T-cell (primary cell): ENCODE data around the gene DROSHA. TPM values are rescaled to one million over a fixed set of nuclear protein-coding genes. Genes with fewer than 3 reads are reported as not detected.

ENCODE experiments used
- ATAC-seq, 4 experiments: fragments of 200-7000 bp in 3 of 4; fragments of 150-1000 bp in 1 of 4; cut with Tn5 transposase; replicated peaks in 1 of 4; 1 replicate in 3 of 4; 2 replicates in 1 of 4; pipeline ENCODE4 v1.10.0; 2021; ENCODE audit warnings: moderate library complexity in 3 of 4, mild to moderate bottlenecking in 2 of 4, moderate number of reproducible peaks in 1 of 4
- CTCF ChIA-PET, 2 donors: fragments of 300-600 bp; sonication (Branson Sonifier 250); formaldehyde crosslinking; loops; one replicate each; lab custom pipeline; 2022; ENCODE audit warnings: antibody characterized with exemption in 2 of 2; lab: Charles Lee
- POLR2A ChIA-PET, 2 donors: fragments of 300-600 bp; sonication (Branson Sonifier 250); formaldehyde crosslinking; loops; one replicate each; lab custom pipeline; 2022; ENCODE audit warnings: antibody characterized with exemption in 2 of 2; lab: Charles Lee
- DNase-seq, 35 experiments: peaks; one replicate each; pipeline versions ENCODE4 v3.0.0 to v3.0.0-alpha.2; 2013 to 2023
- H3K27ac ChIP-seq: one replicate; pipeline ENCODE4 v1.5.1; 2013; ENCODE audit warnings: low read length
- H3K27me3 ChIP-seq, 2 experiments: replicated peaks in 1 of 2; 1 replicate in 1 of 2; 2 replicates in 1 of 2; pipeline versions ENCODE4 v1.6.1 to v1.7.0; 2013; ENCODE audit warnings: low read length in 1 of 2, mixed read lengths in 1 of 2; ENCODE audit not compliant: control insufficient read depth in 2 of 2, insufficient read depth in 2 of 2; ENCODE audit errors: extremely low read depth in 1 of 2
- H3K36me3 ChIP-seq, 2 donors: 1 replicate in 1 of 2; 2 replicates in 1 of 2; pipeline versions ENCODE4 v1.6.1 to v1.7.0; 2013; ENCODE audit warnings: low read length in 1 of 2; ENCODE audit not compliant: control insufficient read depth in 2 of 2, insufficient read depth in 1 of 2; ENCODE audit errors: extremely low read depth in 1 of 2
- H3K4me1 ChIP-seq, 2 experiments: 1 replicate in 1 of 2; 2 replicates in 1 of 2; pipeline versions ENCODE4 v1.6.1 to v1.7.0; 2013; ENCODE audit warnings: low read length in 2 of 2, mixed read lengths in 1 of 2; ENCODE audit not compliant: insufficient read depth in 2 of 2, control insufficient read depth in 1 of 2; ENCODE audit errors: extremely low read depth in 1 of 2
- H3K4me3 ChIP-seq, 2 donors: 1 replicate in 1 of 2; 2 replicates in 1 of 2; pipeline versions ENCODE4 v1.5.1 to v1.7.0; 2013; ENCODE audit warnings: mild to moderate bottlenecking in 2 of 2, low read length in 1 of 2, moderate library complexity in 1 of 2; ENCODE audit not compliant: control insufficient read depth in 1 of 2; ENCODE audit errors: extremely low read depth in 1 of 2
- H3K9me3 ChIP-seq: 2 replicates; pipeline ENCODE4 v1.7.0; 2013
- H3K27ac Mint-ChIP-seq, 2 donors: one replicate each; pipeline ENCODE4 v1.8.0; 2020 to 2021; ENCODE audit warnings: mild to moderate bottlenecking in 2 of 2, mixed read lengths in 2 of 2
- H3K27me3 Mint-ChIP-seq, 2 donors: one replicate each; pipeline ENCODE4 v1.8.0; 2021 to 2022; ENCODE audit warnings: mixed read lengths in 2 of 2
- H3K36me3 Mint-ChIP-seq: one replicate; pipeline ENCODE4 v1.8.0; 2021; ENCODE audit warnings: mixed read lengths
- H3K4me1 Mint-ChIP-seq, 3 donors: one replicate each; pipeline ENCODE4 v1.8.0; 2020 to 2022; ENCODE audit warnings: mixed read lengths in 3 of 3, mild to moderate bottlenecking in 1 of 3
- H3K4me3 Mint-ChIP-seq, 3 donors: one replicate each; pipeline ENCODE4 v1.8.0; 2020 to 2022; ENCODE audit warnings: mild to moderate bottlenecking in 3 of 3, mixed read lengths in 3 of 3, moderate library complexity in 3 of 3
- H3K9me3 Mint-ChIP-seq, 3 donors: one replicate each; pipeline ENCODE4 v1.8.0; 2020 to 2022; ENCODE audit warnings: mixed read lengths in 3 of 3
- WGBS: methylation state at CpG from one replicate; pipeline ENCODE4 v1.1.5; 2013; ENCODE audit warnings: missing lambda C conversion rate; ENCODE audit not compliant: insufficient coverage; 5-methylcytosine and 5-hydroxymethylcytosine counted together
- total RNA-seq, 35 experiments: library from RNA in 6 of 35; stranded (reverse) in 6 of 35; fragments of 120-200 nt in 1 of 35; gene quantifications; one replicate each; pipeline versions ENCODE4 v1.2.1 to v1.2.4 and lab custom pipeline; 2013 to 2026

DROSHA gene
- total RNA-seq, 5 donors from 2014 or later (not counting 1 experiment from before 2014, with no cell fraction given) = 42.2 to 82.1 (median 69.6) TPM

DNA sequence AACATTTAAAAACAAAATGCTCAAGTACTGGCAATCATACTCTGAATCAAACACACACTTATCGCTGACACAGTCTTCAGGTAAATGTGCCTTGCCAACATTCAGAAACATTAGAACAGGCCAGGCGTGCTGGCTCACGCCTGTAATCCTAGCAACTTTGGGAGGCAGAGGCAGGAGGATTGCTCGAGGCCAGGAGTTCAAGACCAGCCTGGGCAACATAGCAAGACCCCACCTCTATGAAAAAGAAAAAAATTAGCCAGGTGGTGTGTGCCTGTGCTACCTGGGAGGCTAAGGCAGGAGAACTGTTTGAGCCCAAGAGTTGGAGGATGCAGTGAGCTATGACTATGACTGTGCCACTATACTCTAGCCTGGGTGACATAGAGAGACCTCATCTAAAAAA lies 20.6 kb downstream of the DROSHA start:
- no peak overlapping the region for H3K4me3 Mint-ChIP-seq

DNA sequence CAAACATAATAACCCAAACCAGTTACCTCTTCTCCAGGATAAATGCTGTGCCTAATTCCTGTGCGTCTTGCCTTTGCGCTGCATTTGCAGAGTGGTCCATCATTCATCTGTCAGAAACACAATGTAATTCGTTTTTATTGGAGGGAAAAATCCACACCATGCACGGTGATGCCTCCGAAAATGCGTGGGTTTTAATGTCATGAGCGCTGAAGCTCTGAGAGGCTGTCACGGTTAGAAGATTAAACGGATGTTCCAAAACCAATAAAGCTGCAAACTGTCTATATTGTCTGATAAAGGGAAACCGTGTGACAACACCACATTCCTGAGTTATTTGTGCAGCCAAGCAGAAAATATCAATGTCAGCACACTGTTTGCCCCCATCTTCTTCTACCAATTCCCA lies 27.4 kb downstream of the DROSHA start:
- no peaks in the 10 kb centered on the region for H3K4me1 Mint-ChIP-seq
- H3K4me3 ChIP-seq = no peak overlapping the region
- no peaks in the 10 kb centered on the region for H3K9me3 ChIP-seq
- H3K9me3 Mint-ChIP-seq = no peaks in the 10 kb centered on the region
- no peak for DNase-seq
- H3K27me3 ChIP-seq = no peaks in the 10 kb centered on the region
- ChIA-PET CTCF (no interaction called here), POLR2A (no interaction called here)
- peaks cover 12 to 89% of the 10 kb centered on the region in 2 donors for H3K36me3 ChIP-seq
- 100% methylated on average over 6 of the region's 10 CpGs for WGBS
- H3K27me3 Mint-ChIP-seq = no peaks in the 10 kb centered on the region
- no peak for ATAC-seq
- no peaks in the 10 kb centered on the region for H3K4me1 ChIP-seq
- H3K4me3 Mint-ChIP-seq = no peak overlapping the region
- H3K27ac Mint-ChIP-seq = no peak overlapping the region
- no peak overlapping the region for H3K27ac ChIP-seq
- H3K36me3 Mint-ChIP-seq = peaks cover 78% of the 10 kb centered on the region

More for the DNA sequence above, 20.6 kb downstream of the DROSHA start:
- no peak for DNase-seq
- peaks cover 69% of the 10 kb centered on the region for H3K36me3 Mint-ChIP-seq
- 100% methylated on average over 1 of the region's 4 CpGs for WGBS
- Histone ChIP-seq H3K4me1 (peaks cover 0 to 3% of the 10 kb centered on the region in 2 experiments), H3K4me3 (no peak overlapping the region), H3K27me3 (no peaks in the 10 kb centered on the region), H3K36me3 (peaks cover 0 to 85% of the 10 kb centered on the region in 2 donors), H3K9me3 (no peaks in the 10 kb centered on the region), H3K27ac (no peak overlapping the region)
- CTCF ChIA-PET = no interaction called here
- no peak for ATAC-seq
- no peaks in the 10 kb centered on the region for H3K27me3 Mint-ChIP-seq
- POLR2A ChIA-PET = no interaction called here
- H3K9me3 Mint-ChIP-seq = no peaks in the 10 kb centered on the region
- H3K27ac Mint-ChIP-seq = no peak overlapping the region
- H3K4me1 Mint-ChIP-seq = peaks cover 2 to 8% (median 4%) of the 10 kb centered on the region in 3 donors

DNA sequence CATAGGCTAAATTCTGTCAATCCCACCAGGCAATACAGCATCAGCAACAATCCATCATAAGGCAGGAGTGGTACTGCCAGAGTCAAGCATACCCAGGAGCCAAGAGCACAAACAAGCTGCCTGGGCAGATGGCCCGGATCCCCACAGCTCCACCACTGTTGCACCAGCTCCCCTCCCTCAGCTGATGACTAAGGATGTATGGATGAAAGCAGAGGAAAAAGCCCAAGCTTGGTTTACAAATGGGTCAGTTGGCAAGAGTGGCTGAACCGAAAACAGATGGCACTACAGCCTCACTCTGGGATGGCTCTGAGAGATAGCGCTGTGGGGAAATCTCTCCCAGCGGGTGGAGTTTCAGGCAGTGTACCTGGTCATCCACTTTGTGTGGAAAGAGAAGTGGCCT lies 29.4 kb downstream of the DROSHA start:
- H3K4me3 ChIP-seq = no peak overlapping the region
- Mint-ChIP-seq H3K4me3 (no peak overlapping the region), H3K27ac (no peak overlapping the region), H3K36me3 (peaks cover 83% of the 10 kb centered on the region), H3K4me1 (no peaks in the 10 kb centered on the region), H3K9me3 (no peaks in the 10 kb centered on the region), H3K27me3 (no peaks in the 10 kb centered on the region)
- CTCF ChIA-PET = no interaction called here
- H3K9me3 ChIP-seq = no peaks in the 10 kb centered on the region
- H3K27me3 ChIP-seq = no peaks in the 10 kb centered on the region
- no peak overlapping the region for H3K27ac ChIP-seq
- 98% methylated on average over 3 of the region's 4 CpGs for WGBS
- peaks cover 19 to 89% of the 10 kb centered on the region in 2 donors for H3K36me3 ChIP-seq
- ATAC-seq (no peak), DNase-seq (no peak)
- POLR2A ChIA-PET = no interaction called here
- H3K4me1 ChIP-seq = no peaks in the 10 kb centered on the region

DNA sequence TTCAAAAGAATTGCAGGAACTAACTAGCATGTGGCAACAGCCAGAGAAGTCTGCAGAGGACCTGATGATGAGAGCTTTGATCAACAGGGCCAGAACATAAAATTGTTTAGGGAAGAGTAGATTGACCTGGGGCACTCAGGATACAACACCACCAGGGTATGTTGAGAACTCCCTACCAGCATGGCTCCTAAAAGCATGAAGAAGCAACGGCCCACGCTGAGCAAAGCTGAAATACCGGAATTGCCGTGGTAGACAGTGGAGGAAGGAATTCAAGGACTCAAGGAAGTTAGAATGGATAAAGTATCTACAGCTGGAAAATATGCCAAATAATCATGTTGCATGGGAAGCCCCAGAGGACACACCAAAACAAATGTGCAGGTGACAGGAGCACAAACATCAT lies 31.6 kb downstream of the DROSHA start:
- Histone ChIP-seq H3K27ac (no peak overlapping the region), H3K36me3 (peaks cover 19 to 97% of the 10 kb centered on the region in 2 donors), H3K9me3 (no peaks in the 10 kb centered on the region), H3K4me1 (no peaks in the 10 kb centered on the region), H3K27me3 (no peaks in the 10 kb centered on the region), H3K4me3 (no peak overlapping the region)
- no peaks in the 10 kb centered on the region for H3K27me3 Mint-ChIP-seq
- POLR2A ChIA-PET = no interaction called here
- H3K36me3 Mint-ChIP-seq = peaks cover 93% of the 10 kb centered on the region
- 100% methylated on average over 1 of the region's 4 CpGs for WGBS
- DNase-seq (no peak), ATAC-seq (no peak)
- H3K4me3 Mint-ChIP-seq = no peak overlapping the region
- H3K9me3 Mint-ChIP-seq = no peaks in the 10 kb centered on the region
- no peaks in the 10 kb centered on the region for H3K4me1 Mint-ChIP-seq
- CTCF ChIA-PET = no interaction called here
- H3K27ac Mint-ChIP-seq = no peak overlapping the region

DNA sequence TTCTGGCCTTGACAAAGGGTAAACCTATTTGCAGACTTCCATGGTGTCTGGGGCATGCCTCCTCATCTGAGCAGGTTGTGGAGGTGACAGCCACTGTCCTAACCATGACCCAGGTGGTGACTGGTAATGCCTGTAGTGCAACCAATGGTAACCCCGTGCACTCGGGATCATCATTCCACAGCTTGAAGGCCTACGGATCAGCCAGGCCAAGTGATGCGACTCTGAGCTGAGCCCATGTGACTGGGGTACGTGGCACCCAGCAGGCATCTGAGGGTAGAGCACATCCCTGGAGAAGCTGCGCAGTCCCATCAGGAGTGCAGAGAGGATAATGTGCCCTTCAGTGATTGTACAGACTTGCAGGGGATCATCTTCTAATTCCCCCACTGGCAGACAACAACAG lies 35.0 kb downstream of the DROSHA start:
- Histone ChIP-seq H3K27ac (no peak overlapping the region), H3K36me3 (peaks cover 11 to 92% of the 10 kb centered on the region in 2 donors), H3K4me3 (no peak overlapping the region), H3K27me3 (no peaks in the 10 kb centered on the region), H3K9me3 (no peaks in the 10 kb centered on the region), H3K4me1 (no peaks in the 10 kb centered on the region)
- Mint-ChIP-seq H3K27ac (no peak overlapping the region), H3K9me3 (no peaks in the 10 kb centered on the region), H3K27me3 (no peaks in the 10 kb centered on the region), H3K36me3 (peaks cover 83% of the 10 kb centered on the region), H3K4me3 (no peak overlapping the region), H3K4me1 (no peaks in the 10 kb centered on the region)
- ChIA-PET POLR2A (no interaction called here), CTCF (no interaction called here)
- DNase-seq (no peak), ATAC-seq (no peak)
- WGBS = 98% methylated on average over 6 of the region's 6 CpGs

DNA sequence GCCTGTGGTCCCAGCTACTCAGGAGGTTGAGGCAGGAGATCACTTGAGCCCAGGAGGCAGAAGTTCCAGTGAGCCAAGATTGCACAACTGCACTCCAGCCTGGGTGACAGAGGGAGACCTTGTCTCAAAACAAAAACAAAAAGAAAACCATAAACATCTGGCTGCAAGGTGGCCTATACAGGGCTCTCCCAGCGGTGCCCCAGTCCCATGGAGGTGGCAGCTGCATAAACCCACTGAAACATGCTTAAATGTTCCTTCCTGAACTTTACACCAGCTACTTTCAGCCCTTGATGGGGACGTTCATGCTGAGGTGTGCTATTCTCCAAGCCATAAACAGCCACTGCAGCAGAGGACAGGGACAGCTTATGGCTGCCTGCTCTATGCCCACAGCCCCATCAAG lies 35.6 kb downstream of the DROSHA start:
- peaks cover 79% of the 10 kb centered on the region for H3K36me3 Mint-ChIP-seq
- ATAC-seq = no peak

DNA sequence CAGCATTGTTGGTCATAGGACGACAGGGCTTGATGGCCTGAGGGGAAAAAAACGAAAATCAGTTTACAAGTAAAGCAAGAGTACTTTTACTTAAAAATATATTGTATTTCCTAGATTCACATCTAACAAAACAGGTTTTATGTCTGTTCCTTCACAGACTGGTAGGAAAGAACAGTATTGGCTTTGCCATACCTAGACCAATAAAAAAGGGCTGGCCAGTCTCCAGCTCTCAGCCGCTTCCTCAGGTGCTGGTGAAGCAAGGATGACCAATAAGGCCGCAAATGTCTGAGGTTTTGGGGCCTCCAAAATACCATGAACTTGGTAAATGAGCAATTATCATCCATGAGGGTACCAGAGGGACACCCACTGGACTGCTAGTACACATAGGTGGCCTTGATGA lies 36.6 kb downstream of the DROSHA start:
- DNase-seq (no peak), ATAC-seq (no peak)
- Histone ChIP-seq H3K36me3 (peaks cover 7 to 89% of the 10 kb centered on the region in 2 donors), H3K4me3 (no peak overlapping the region), H3K9me3 (no peaks in the 10 kb centered on the region), H3K27ac (no peak overlapping the region), H3K4me1 (no peaks in the 10 kb centered on the region), H3K27me3 (no peaks in the 10 kb centered on the region)
- no peaks in the 10 kb centered on the region for H3K9me3 Mint-ChIP-seq
- no peaks in the 10 kb centered on the region for H3K27me3 Mint-ChIP-seq
- peaks cover 80% of the 10 kb centered on the region for H3K36me3 Mint-ChIP-seq
- H3K27ac Mint-ChIP-seq = no peak overlapping the region
- WGBS = 100% methylated on average over 2 of the region's 4 CpGs
- H3K4me3 Mint-ChIP-seq = no peak overlapping the region
- ChIA-PET POLR2A (no interaction called here), CTCF (no interaction called here)
- no peaks in the 10 kb centered on the region for H3K4me1 Mint-ChIP-seq

More for the DNA sequence above, 35.6 kb downstream of the DROSHA start:
- Mint-ChIP-seq H3K9me3 (no peaks in the 10 kb centered on the region), H3K27ac (no peak overlapping the region), H3K4me1 (no peaks in the 10 kb centered on the region), H3K27me3 (no peaks in the 10 kb centered on the region), H3K4me3 (no peak overlapping the region)
- H3K36me3 ChIP-seq = peaks cover 7 to 91% of the 10 kb centered on the region in 2 donors
- no peaks in the 10 kb centered on the region for H3K27me3 ChIP-seq
- H3K9me3 ChIP-seq = no peaks in the 10 kb centered on the region
- no peak overlapping the region for H3K4me3 ChIP-seq
- no peak for DNase-seq
- H3K27ac ChIP-seq = no peak overlapping the region
- no peaks in the 10 kb centered on the region for H3K4me1 ChIP-seq
- CTCF ChIA-PET = interaction anchor here in 1 of 2 donors (0.5 kb wide), 1 partner anchor 215 kb away, joined by 3 read pairs; no protein-coding TSS in a partner anchor
- POLR2A ChIA-PET = no interaction called here
- 100% methylated on average over 1 of the region's 2 CpGs for WGBS
